B cell (primary cell): ENCODE results near the gene DDX59. TPM values are rescaled to one million over a fixed set of nuclear protein-coding genes. Genes with fewer than 3 reads are reported as not detected.

Source experiments
- ATAC-seq: fragments of 200-7000 bp; cut with Tn5 transposase; one replicate; pipeline ENCODE4 v1.10.0; 2021; ENCODE audit warnings: low read depth, mild to moderate bottlenecking, moderate number of reproducible peaks, moderate library complexity
- CTCF ChIA-PET: fragments of 350-600 bp; sonication (Branson Sonifier 250); formaldehyde crosslinking; loops from one replicate; lab custom pipeline; 2021; ENCODE audit warnings: antibody characterized with exemption, inconsistent platforms; lab: Charles Lee
- POLR2A ChIA-PET: fragments of 350-600 bp; sonication (Branson Sonifier 250); formaldehyde crosslinking; loops from one replicate; lab custom pipeline; 2021; ENCODE audit warnings: antibody characterized with exemption; lab: Charles Lee
- DNase-seq: peaks from one replicate; pipeline ENCODE4 v3.0.0; 2013
- H2AFZ ChIP-seq: 2 replicates; pipeline ENCODE4 v1.6.1; 2012; ENCODE audit warnings: mild to moderate bottlenecking, low read depth, low read length; ENCODE audit not compliant: insufficient read depth, poor library complexity, severe bottlenecking
- H3K27ac ChIP-seq, 2 donors: 1 replicate in 1 of 2; 2 replicates in 1 of 2; pipeline ENCODE4 v1.5.1; 2012 to 2013; ENCODE audit warnings: low read length in 2 of 2, mild to moderate bottlenecking in 2 of 2, moderate library complexity in 1 of 2
- H3K27me3 ChIP-seq, 4 experiments: fragments of 200-600 bp in 1 of 4; sonication (generic) in 1 of 4; replicated peaks in 1 of 4; 1 replicate in 2 of 4; 2 replicates in 2 of 4; pipeline versions ENCODE4 v1.6.1 to v1.7.0; 2013 to 2016; ENCODE audit warnings: low read length in 3 of 4, mild to moderate bottlenecking in 2 of 4, mixed read lengths in 1 of 4, moderate library complexity in 1 of 4; ENCODE audit not compliant: insufficient read depth in 4 of 4, control insufficient read depth in 3 of 4; ENCODE audit errors: control extremely low read depth in 1 of 4
- H3K36me3 ChIP-seq, 2 experiments: replicated peaks in 1 of 2; 1 replicate in 1 of 2; 2 replicates in 1 of 2; pipeline versions ENCODE4 v1.6.1 to v1.7.1; 2013; ENCODE audit warnings: low read length in 1 of 2; ENCODE audit not compliant: insufficient read depth in 2 of 2, control insufficient read depth in 1 of 2; ENCODE audit errors: control extremely low read depth in 1 of 2, extremely low read depth in 1 of 2
- H3K4me1 ChIP-seq, 2 donors: fragments of 200-600 bp in 1 of 2; sonication (generic) in 1 of 2; 1 replicate in 1 of 2; 2 replicates in 1 of 2; pipeline versions ENCODE4 v1.5.1 to v1.6.1; 2013 to 2017; ENCODE audit warnings: low read length in 2 of 2; ENCODE audit not compliant: control insufficient read depth in 2 of 2, insufficient read depth in 2 of 2
- H3K4me2 ChIP-seq: replicated peaks from 2 replicates; pipeline ENCODE3; 2012; ENCODE audit warnings: mild to moderate bottlenecking, low read depth, low read length; ENCODE audit not compliant: poor library complexity, severe bottlenecking
- H3K4me3 ChIP-seq, 5 experiments: fragments of 200-600 bp in 1 of 5; sonication (generic) in 1 of 5; 1 replicate in 3 of 5; 2 replicates in 2 of 5; pipeline versions ENCODE4 v1.5.1 to v1.7.0; 2011 to 2016; ENCODE audit warnings: low read length in 4 of 5, mild to moderate bottlenecking in 4 of 5, low read depth in 2 of 5, control low read depth in 1 of 5, moderate library complexity in 1 of 5; ENCODE audit not compliant: insufficient read depth in 1 of 5; ENCODE audit errors: control extremely low read depth in 1 of 5, extremely low read depth in 1 of 5
- H3K79me2 ChIP-seq: fragments of 200-600 bp; sonication (generic); one replicate; pipeline ENCODE4 v1.6.0; 2016; ENCODE audit warnings: low read length; ENCODE audit not compliant: control insufficient read depth, insufficient read depth
- H3K9ac ChIP-seq: fragments of 200-600 bp; sonication (generic); 2 replicates; pipeline ENCODE4 v1.6.1; 2017; ENCODE audit warnings: mild to moderate bottlenecking, low read length, moderate library complexity
- H3K9me3 ChIP-seq, 3 donors: one replicate each; pipeline versions ENCODE4 v1.6.1 to v1.7.1; 2013; ENCODE audit warnings: low read length in 2 of 3; ENCODE audit not compliant: control insufficient read depth in 2 of 3, insufficient read depth in 1 of 3; ENCODE audit errors: control extremely low read depth in 1 of 3
- H4K20me1 ChIP-seq: 2 replicates; pipeline ENCODE4 v1.6.0; 2012; ENCODE audit warnings: mild to moderate bottlenecking, low read length; ENCODE audit not compliant: insufficient read depth, control insufficient read depth, poor library complexity, severe bottlenecking
- H3K27ac Mint-ChIP-seq: one replicate; pipeline ENCODE4 v1.8.0; 2021; ENCODE audit warnings: mixed read lengths
- H3K27me3 Mint-ChIP-seq: one replicate; pipeline ENCODE4 v1.8.0; 2021; ENCODE audit warnings: mixed read lengths
- H3K4me1 Mint-ChIP-seq: one replicate; pipeline ENCODE4 v1.8.0; 2021; ENCODE audit warnings: mixed read lengths
- H3K4me3 Mint-ChIP-seq: one replicate; pipeline ENCODE4 v1.8.0; 2021; ENCODE audit warnings: mixed read lengths
- H3K9me3 Mint-ChIP-seq: one replicate; pipeline ENCODE4 v1.8.0; 2022; ENCODE audit warnings: mixed read lengths; ENCODE audit not compliant: insufficient read depth
- EZH2 ChIP-seq: IDR thresholded peaks from 2 replicates; pipeline ENCODE4 v1.6.1; 2012; ENCODE audit warnings: borderline replicate concordance, low read depth, mild to moderate bottlenecking, moderate library complexity, low read length; ENCODE audit not compliant: insufficient read depth, poor library complexity, severe bottlenecking
- WGBS: methylation state at CpG from one replicate; pipeline ENCODE4 v1.1.5; 2013; ENCODE audit warnings: missing lambda C conversion rate; ENCODE audit not compliant: insufficient coverage; 5-methylcytosine and 5-hydroxymethylcytosine counted together
- intact Hi-C: fragments of 100-400 bp; cut with micrococcal nuclease; formaldehyde crosslinking; loops from one replicate; pipeline ENCODE4 v1.10.0; 2022
- polyA plus RNA-seq: library from polyadenylated mRNA; depleted of rRNA; stranded (reverse); fragments of >200 nt; gene quantifications from 2 replicates; pipeline ENCODE4 v1.2.3, GENCODE V29; 2012
- total RNA-seq, 2 donors: library from RNA; stranded (reverse); fragments of 120-200 nt in 1 of 2; gene quantifications; 1 replicate in 1 of 2; 2 replicates in 1 of 2; pipeline versions ENCODE4 v1.2.3 to v1.2.4, GENCODE V29; 2013 to 2022
- TF ChIP-seq, protein P1 (sequence below): fragments of 200-600 bp; IDR thresholded peaks from one replicate; pipeline ENCODE4 v1.8.0; 2022; ENCODE audit warnings: antibody characterized with exemption, mild to moderate bottlenecking

Gene DDX59
- total and polyA plus RNA-seq, 2 donors (not counting 1 experiment from before 2014, with no cell fraction given), result 20.2 to 41.9 TPM

DNA sequence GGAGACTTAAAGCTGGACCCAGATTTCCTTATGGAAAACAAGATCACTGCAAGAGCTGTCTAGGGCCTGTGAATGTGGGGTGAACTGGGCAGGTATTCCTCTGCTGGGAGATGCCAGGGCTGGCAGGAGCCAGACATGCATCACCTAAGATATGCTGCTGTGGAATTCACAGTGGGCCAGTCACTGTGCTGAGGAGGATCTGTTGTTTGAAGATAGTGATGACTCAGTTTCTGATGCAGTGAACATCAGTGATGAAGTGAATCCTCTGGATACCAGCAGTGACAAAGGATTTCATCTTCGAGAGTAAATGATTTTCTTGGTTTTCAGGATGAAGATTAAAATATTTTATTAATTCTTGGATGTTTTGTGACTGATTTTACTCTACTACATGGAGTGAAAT lies 39.1 kb upstream of the DDX59 start:
- no peaks in the 10 kb centered on the region for H3K27me3 ChIP-seq
- POLR2A ChIA-PET, result no interaction called here
- H3K27me3 Mint-ChIP-seq, result no peaks in the 10 kb centered on the region
- no peak overlapping the region for H3K27ac ChIP-seq
- H3K79me2 ChIP-seq, result no peaks in the 10 kb centered on the region
- CTCF ChIA-PET, result no interaction called here
- H3K4me3 ChIP-seq, result no peak overlapping the region
- no peaks in the 10 kb centered on the region for H3K9me3 Mint-ChIP-seq
- H3K27ac Mint-ChIP-seq, result no peak overlapping the region
- no peak for ATAC-seq
- no CpG with 5 or more reads among the region's 1 CpG for WGBS
- no peak overlapping the region for H3K4me2 ChIP-seq
- no peaks in the 10 kb centered on the region for H3K36me3 ChIP-seq
- TF ChIP-seq, protein P1, sequence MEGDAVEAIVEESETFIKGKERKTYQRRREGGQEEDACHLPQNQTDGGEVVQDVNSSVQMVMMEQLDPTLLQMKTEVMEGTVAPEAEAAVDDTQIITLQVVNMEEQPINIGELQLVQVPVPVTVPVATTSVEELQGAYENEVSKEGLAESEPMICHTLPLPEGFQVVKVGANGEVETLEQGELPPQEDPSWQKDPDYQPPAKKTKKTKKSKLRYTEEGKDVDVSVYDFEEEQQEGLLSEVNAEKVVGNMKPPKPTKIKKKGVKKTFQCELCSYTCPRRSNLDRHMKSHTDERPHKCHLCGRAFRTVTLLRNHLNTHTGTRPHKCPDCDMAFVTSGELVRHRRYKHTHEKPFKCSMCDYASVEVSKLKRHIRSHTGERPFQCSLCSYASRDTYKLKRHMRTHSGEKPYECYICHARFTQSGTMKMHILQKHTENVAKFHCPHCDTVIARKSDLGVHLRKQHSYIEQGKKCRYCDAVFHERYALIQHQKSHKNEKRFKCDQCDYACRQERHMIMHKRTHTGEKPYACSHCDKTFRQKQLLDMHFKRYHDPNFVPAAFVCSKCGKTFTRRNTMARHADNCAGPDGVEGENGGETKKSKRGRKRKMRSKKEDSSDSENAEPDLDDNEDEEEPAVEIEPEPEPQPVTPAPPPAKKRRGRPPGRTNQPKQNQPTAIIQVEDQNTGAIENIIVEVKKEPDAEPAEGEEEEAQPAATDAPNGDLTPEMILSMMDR, result no peak
- TF ChIP-seq EZH2, result no peak
- no peaks in the 10 kb centered on the region for H4K20me1 ChIP-seq
- no peak overlapping the region for H3K4me3 Mint-ChIP-seq
- H3K4me1 ChIP-seq, result no peaks in the 10 kb centered on the region
- H3K9me3 ChIP-seq, result no peaks in the 10 kb centered on the region
- no peaks in the 10 kb centered on the region for H3K4me1 Mint-ChIP-seq
- DNase-seq, result no peak
- no peak overlapping the region for H2AFZ ChIP-seq
- no peak overlapping the region for H3K9ac ChIP-seq
- intact Hi-C loops, result no loop called here

DNA sequence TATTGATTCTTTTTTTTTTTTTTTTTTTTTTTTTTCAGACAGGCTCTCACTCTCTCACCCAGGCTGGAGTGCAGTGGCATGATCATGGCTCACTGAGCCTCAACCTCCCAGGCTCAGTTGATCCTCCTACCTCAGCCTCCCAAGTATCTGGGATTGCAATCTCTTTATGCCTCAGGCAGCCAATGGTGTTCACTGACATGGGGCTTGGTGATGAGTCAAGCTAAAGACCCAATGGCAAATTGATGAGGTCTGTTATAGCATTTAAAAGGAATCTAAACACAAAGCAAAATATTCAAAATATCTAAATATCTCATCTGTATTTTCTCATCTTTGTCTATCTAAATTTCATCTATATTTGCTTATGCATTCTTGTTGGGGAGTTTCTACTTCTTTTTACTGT lies 38.5 kb upstream of the DDX59 start:
- TF ChIP-seq EZH2, result no peak
- TF ChIP-seq, protein P1, result no peak
- ATAC-seq, result no peak
- H3K27me3 ChIP-seq, result no peaks in the 10 kb centered on the region
- Mint-ChIP-seq H3K9me3 (no peaks in the 10 kb centered on the region), H3K4me1 (no peaks in the 10 kb centered on the region), H3K27me3 (no peaks in the 10 kb centered on the region), H3K4me3 (no peak overlapping the region), H3K27ac (no peak overlapping the region)
- H3K27ac ChIP-seq, result no peak overlapping the region
- no peak for DNase-seq
- H3K4me2 ChIP-seq, result no peak overlapping the region
- intact Hi-C loops, result no loop called here
- H3K9me3 ChIP-seq, result no peaks in the 10 kb centered on the region
- H3K9ac ChIP-seq, result no peak overlapping the region
- no peak overlapping the region for H2AFZ ChIP-seq
- H3K79me2 ChIP-seq, result no peaks in the 10 kb centered on the region
- no peaks in the 10 kb centered on the region for H3K36me3 ChIP-seq
- ChIA-PET POLR2A (no interaction called here), CTCF (no interaction called here)
- no peaks in the 10 kb centered on the region for H4K20me1 ChIP-seq
- H3K4me3 ChIP-seq, result no peak overlapping the region
- H3K4me1 ChIP-seq, result no peaks in the 10 kb centered on the region
